HG02943 (cell line): ENCODE results near the gene ARL15.
"Not testable (repeated sequence)": the region's sequence is repeated elsewhere in the genome, so short reads cannot be mapped to it uniquely, and the experiment has no call there.

ENCODE experiments used
- ATAC-seq: cut with Tn5 transposase; IDR thresholded peaks from one replicate; pipeline ENCODE4 v1.9.1; 2021; ENCODE audit warnings: mild to moderate bottlenecking, low read depth, moderate library complexity; ENCODE audit not compliant: unreplicated experiment

Gene ARL15

GRCh38 chr5:53879708-53880323 lies 430.6 kb downstream of the ARL15 start:
- ATAC-seq: no peak

GRCh38 chr5:53878015-53878414 lies 432.4 kb downstream of the ARL15 start:
- ATAC-seq: no peak

- ATAC-seq: no peak
Measured at GRCh38 chr5:53877243-53877642, 433.1 kb downstream of the ARL15 start.

GRCh38 chr5:53874409-53874808 lies 436.0 kb downstream of the ARL15 start:
- ATAC-seq: no peak

GRCh38 chr5:53873235-53873634 lies 437.1 kb downstream of the ARL15 start:
- no peak for ATAC-seq

- no peak for ATAC-seq
Measured at GRCh38 chr5:53871775-53872174, 438.6 kb downstream of the ARL15 start.

- no peak for ATAC-seq
Measured at GRCh38 chr5:53871050-53871449, 439.3 kb downstream of the ARL15 start.

GRCh38 chr5:53858700-53859456 lies 451.5 kb downstream of the ARL15 start:
- ATAC-seq: no peak

GRCh38 chr5:53856506-53856905 lies 453.9 kb downstream of the ARL15 start:
- no peak for ATAC-seq

- not testable (repeated sequence) for ATAC-seq
Measured at GRCh38 chr5:53836851-53837430, 473.4 kb downstream of the ARL15 start.

GRCh38 chr5:53834500-53834899 lies 475.9 kb downstream of the ARL15 start:
- ATAC-seq: no peak
